HG03558 (cell line): ENCODE data around the gene WDR27.
"Not testable (repeated sequence)": the region's sequence is repeated elsewhere in the genome, so short reads cannot be mapped to it uniquely, and the experiment has no call there.

ENCODE experiments used
- ATAC-seq: cut with Tn5 transposase; IDR thresholded peaks from one replicate; pipeline ENCODE4 v1.9.1; 2021; ENCODE audit warnings: moderate number of reproducible peaks; ENCODE audit not compliant: unreplicated experiment; ENCODE audit errors: extremely low read depth

Gene WDR27

DNA sequence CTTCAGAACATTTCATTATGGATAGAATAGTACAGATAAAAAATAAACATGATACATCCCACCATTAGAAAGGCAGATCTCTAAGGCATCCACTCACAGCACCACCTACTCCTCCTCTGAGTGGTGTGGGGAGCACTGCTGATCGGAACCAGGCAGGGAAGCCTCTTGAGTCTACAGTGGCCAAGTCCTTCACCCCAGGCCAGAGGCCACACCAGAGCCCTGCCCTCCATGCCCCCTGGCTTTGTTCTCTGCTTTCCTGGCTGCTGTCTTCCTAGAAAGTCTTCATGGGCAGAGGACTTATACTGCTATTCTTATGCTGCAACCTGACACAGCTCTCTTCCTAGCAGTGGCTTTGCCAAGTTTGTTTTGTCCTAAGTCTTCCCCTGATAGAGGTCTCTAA, 246.4 kb downstream of the WDR27 start:
- no peak for ATAC-seq

DNA sequence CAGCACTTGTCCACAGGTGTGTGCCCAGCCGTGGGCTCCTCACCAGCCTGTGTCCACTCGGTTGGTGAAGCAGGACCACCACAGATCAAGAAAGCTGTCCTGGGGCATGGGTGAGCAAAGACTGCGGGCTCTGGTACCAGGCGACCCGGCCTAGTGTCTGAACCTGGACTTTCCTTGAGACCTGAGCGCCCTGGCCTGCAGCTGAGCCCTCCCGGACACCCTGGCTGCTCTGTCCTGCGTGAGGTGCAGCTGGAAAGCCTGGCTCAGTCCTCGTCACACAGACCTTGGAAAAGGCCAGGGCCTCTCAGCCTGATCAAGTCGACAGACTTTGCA, 247.0 kb downstream of the WDR27 start:
- ATAC-seq = no peak

DNA sequence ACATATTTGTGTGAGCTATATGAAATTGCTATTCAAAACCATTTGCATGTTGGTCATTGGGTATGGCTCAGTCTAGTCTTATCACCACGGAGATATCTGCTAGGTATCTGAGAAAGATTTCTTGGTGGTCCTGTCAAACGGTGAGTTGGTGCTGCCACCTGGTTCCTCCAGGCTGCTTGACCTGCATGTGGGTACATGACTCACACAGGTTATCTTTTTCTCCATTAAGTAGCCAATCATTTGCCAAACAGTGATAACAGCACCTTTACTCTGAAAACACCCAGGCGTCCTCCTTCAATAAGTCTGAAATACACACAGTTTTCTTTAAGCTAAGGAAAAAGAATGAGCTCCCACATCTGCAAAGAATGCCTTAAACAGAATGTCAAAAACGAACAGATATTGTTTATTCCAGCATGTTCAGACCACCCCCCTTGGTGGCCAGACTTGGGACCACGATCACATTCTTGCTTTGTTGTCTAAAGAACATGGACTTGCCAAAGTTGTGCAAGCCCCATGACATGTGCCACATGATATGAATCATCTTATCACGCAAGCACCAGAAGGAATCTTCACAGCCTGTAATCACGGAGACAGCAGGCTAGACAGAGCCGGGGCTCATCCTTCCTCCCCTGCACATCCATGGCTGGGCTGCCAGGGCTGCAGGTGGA, 247.5 kb downstream of the WDR27 start:
- ATAC-seq = no peak

DNA sequence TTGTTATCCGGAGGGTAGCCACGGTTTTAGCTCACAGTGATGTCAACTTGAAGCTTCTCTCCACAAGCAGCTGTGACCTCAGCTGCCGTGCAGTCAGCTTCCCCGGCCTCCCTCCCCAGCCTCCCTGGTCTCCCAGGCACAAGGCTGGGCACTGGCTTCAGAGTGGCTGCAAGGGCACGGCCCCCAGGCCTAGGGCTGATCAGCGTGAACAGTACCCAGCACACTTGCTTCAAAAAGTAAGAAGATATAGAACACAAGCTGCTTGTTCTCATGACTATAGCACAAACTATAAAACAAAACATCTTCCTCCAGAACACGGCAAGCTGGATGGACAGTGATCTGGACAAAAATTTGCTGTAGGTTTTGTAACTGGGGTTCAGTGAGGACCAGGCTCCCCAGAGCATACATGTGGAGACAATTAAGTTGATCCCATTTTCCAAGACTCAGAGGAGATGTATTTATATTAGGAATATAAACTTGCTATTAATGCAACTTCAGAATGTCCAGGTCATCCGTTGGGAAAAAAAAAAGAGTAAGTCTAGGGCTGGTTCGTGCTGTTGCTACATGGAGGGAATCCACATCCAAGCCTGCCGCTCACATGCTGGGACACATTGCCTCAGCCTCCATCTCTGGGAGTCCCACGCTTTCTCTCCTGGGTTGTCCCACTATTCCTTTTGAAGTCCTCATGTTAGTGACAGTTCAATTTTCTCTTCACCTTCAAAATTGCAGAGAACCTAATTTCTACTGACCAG, 248.8 kb downstream of the WDR27 start:
- ATAC-seq = no peak

DNA sequence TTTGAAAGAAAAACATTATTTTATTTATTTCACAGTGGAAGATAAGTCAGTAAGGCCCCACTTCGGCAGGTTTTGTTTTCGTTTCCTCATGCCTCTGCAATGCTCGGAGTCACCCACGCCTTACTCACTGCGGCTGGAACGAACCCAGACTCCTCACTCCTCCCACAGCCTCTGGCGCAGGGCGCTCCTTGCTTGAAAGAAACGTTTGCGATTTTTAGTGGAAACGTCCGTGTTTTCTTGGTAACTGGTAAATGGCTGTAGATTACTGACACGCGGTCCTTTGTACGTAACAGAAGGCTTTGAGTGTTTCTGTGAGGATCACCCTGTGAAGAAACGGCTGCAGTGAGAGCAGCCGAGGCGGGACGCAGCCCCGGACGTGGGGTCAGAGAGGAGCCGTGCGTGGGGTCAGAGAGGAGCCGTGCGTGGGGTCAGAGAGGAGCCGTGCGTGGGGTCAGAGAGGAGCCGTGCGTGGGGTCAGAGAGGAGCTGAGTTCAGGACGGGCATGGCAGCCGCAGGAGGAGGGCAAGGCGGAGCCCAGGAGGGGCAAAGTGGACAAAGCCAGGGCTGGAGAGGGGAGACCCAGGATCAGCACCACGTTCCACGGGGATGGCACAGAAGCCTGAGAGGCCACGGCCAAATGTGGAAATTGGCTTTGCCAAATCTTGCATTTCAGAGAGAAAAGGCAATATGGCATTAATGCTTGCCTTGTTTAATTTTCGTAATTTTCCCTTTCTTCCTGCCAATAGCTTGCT, 249.5 kb downstream of the WDR27 start:
- no peak for ATAC-seq

DNA sequence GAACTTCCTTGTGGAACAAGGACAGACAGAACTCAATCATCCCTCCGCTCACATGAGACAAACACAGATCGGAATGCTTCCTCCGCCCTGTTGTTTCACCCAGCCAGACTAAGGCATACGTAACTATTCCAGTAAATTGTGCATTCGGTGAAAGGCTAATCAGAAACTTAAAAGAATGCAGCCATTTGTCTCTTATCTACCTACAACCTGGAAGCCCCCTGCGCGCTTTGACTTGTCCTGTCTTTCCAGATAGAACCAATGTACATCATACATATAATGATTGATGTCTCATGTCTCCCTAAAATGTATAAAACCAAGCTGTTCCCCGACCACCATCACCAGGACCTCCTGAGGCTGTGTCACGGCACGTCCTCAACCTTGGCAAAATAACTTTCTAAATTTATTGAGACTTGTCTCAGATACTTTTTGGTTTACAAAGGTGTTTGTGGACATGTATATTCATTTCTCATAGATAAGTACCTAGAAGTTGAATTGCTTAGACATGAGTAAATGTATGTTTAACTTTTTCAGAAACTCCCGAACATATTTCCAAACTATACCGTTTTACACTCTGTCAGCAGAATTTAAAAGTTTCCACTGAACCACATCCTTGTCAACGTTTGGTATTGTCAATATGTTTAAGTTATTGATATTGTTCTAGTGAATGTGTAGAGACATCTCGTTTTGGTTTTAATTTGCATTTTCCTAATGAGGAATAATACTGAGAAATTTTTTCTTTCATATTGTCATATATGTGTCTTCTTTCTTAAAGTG, 250.6 kb downstream of the WDR27 start:
- no peak for ATAC-seq

DNA sequence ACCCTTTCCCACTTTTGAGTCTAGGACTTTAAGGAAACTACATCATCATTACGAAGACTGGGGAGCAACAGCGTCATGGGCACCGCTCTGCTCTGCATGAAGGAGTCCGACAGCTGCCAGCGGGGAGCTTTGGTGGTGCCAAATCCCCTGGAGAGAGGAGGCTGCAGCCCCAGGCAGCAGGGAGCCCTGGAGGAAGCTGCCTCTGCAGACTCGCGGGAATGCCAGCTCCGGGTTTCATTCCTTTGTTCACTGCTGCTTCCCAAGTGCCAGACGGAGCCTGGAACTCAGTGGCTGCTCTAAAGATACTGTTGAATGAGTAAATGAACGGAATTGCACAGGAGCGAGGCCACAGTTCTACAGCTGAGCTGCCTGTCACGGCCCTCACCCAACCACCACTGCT, 251.7 kb downstream of the WDR27 start:
- no peak for ATAC-seq

DNA sequence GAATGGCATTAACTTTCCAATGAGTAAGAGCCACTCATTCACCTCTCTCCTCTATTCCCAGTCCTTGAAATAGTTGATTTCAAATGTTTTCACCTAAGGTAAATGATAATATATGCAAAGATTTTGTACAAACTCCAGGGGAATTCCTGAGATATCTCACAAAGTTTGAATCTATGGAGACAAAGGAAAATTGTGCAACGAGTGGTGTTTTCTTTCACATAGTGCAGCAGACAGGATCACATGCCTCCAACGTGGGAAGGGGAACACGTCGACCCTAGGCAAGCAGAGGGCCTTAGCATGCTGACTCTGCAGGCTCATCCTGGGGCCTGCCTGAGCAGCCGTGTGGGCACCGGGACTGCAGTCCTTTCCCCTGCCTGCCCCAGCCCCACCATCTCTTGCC, 252.6 kb downstream of the WDR27 start:
- no peak for ATAC-seq

DNA sequence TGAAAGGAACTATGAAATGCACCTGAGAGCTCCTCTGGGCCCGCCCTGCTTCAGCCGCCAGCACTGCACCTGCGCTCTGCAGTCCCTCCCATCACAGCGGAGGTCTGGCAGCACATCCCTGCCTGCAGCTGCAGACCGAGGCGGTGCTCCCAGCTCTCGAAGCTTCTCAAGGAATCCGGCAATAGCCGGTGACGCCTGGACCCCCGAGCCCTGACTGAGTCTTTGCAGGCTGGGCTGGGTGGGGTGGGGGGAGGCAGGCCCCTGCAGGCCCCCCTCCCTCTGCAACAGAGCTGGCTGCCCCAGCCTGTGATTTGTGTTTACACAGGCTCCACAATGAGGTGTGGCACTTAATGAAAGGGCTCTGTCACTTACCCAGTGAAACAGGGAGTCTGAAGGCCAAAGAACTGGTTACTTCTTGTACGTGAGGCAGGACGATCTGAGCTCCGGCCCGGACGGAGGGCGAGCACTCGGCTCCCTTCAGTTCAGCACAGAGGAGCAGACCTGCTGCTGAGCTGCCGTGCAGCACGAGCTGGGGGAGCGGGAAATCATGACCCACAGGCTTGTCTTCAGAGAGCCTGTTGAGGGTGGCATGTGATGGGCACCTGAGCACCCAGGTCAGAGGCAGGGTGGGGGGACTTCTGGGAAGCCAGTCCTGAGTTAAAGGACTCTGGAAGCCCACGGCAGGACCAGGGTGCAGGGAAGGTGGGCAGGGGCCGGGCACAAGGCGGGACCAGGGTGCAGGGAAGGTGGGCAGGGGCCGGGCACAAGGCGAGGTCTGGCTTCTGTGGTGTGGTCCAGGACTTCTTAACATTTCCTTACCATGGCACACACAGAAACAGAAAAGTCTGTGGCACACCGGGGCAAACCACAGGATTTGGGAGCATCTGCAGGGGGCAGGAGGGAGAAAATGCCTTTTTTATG, 255.9 kb downstream of the WDR27 start:
- no peak for ATAC-seq

DNA sequence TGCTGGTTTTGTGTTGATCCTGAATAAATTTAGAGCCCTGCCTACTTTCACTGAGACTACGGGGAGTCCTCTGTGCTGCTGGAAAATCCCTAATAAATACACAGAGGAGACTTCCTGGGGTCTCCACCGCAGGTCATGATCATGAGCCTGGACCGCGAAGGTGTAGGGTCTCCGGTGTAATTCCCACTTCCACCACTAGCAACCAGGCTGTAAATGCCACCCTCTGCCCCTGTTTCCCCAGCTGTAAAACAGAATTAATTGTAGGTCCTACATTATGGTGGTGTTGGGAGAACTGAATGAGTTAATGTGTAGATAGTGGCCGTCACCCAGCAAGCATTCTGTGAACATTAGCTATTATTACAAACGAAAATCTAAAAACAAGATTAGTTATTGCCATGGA, 256.6 kb downstream of the WDR27 start:
- no peak for ATAC-seq

DNA sequence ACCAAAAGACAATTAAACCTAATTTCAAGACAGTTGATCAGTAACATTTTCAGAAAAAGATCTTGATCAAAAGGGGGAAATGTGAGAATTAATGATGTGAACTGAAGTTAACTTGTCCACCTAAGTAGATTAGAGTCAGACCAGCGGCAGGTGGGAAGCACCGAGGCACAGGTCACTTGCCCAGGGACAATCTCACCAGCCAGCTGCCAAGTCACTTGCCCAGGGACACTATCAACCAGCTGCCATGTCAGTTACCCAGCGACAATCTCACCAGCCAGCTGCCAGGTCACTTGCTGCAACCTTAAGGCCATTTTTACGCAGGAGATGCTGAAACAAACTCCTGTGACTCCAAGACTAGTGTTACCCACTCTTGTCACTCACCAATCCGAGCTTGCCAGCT, 260.5 kb downstream of the WDR27 start:
- ATAC-seq = no peak

DNA sequence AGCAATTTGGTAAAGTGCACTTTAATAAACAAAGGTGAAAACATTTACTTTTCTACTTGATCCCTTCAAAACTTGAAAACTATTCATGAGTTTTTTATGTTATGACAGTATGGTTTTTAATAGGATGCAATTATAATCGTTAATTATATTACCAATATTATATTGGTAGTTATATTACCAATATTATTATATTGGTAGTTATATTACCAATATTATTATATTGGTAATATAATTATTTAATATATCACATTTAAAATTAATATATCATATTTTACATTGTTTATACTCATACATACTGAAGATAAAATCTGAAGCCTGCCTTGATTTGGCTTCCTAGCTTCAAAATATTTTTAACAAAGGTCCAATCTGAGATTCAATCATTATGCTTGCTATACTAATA, 262.1 kb downstream of the WDR27 start:
- no peak for ATAC-seq

DNA sequence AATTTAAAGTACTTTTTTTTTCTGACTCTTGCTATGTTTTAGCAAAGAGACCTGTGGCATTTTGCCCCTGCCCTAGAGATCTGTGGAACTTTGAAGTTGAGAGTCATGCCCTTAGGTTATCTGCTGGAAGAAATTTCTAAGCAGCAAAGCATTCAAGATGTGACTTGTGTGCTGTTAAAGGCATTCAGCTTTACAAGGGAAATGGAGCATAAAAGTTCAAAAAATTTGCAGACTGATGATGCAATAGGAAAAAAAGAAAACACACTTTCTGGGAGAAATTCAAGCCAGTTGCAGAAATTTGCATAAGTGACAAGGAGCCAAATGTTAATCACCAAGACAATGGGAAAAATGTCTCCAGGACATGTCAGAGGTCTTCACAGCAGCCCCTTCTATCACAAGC, 267.3 kb downstream of the WDR27 start:
- ATAC-seq = not testable (repeated sequence)

DNA sequence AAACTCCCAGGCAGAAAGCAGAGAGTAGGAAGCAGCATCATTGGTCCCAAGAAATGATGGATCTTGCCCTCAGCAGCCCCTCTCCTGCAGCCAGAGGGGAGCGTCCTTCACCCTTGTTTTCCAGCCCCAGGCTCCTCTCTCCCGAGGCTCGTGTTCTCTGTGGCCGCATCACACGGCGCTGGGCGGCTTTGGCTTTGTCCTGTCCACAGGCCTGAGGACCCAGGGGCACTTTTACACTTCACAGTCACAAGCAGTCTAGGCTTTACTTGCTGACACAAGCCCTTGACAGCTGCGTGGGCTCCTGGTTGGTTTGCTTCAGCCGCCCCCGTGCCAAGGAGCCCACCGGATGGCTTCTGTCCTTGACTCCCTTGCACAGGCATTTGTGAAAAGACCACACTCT, 272.8 kb downstream of the WDR27 start:
- no peak for ATAC-seq

DNA sequence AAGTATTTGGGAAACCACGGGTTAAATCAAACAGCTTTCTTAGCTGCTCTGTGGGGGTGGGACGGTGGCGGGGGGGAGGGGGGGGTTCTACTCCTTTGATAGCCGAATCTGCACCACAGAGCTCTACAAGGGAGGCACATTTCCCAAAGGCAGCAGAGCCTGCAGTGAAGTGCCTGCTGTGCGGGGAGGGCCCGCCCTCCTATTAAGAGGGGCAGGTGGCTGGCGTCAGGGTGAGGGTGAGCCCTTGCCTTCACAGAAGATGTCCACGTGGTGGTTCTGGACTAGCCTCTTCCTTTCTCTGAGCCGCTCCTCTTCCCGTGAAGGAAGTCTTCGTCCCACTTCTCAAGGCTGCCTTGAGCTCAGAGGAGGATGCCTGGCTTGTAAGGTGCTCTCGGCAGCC, 273.3 kb downstream of the WDR27 start:
- no peak for ATAC-seq

DNA sequence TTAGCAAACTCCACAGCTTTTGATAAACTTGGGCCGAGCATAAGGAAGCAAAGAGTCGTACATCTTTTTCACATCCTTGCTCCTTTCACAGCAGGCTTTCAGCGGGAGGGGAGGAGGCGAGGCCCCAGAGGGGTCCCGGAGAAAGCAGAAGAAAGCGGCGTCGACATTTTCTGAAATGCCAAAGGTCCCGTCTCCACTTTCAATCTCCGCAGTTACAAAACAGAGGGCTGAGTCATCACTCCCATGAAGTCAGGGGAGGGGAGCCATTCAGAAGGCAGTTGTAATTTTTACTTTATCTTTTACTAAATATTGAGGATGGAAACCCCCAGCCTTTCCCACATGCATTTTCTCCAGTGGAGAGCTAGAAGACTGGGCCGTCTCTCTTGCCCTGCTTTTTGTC, 274.0 kb downstream of the WDR27 start:
- ATAC-seq = no peak

DNA sequence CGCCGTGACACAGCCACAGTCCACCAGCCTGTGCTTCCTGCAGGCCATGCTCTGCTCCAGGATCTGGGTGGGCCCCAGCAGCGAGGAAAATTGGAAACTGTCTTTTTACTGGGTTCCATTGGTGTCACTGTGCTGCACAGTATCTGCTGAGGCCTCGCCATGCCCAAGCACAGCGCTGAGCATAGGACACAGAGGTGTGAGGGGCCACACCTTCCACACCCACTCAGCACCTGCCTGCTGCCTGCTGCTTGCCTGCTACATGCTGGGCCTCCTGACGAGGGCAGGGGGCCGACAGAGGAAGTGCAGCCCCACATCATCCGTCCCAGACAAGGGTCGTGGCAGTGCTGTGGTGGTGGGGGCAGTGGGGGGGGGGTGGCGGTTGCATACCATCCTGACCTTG, 275.2 kb downstream of the WDR27 start:
- no peak for ATAC-seq

DNA sequence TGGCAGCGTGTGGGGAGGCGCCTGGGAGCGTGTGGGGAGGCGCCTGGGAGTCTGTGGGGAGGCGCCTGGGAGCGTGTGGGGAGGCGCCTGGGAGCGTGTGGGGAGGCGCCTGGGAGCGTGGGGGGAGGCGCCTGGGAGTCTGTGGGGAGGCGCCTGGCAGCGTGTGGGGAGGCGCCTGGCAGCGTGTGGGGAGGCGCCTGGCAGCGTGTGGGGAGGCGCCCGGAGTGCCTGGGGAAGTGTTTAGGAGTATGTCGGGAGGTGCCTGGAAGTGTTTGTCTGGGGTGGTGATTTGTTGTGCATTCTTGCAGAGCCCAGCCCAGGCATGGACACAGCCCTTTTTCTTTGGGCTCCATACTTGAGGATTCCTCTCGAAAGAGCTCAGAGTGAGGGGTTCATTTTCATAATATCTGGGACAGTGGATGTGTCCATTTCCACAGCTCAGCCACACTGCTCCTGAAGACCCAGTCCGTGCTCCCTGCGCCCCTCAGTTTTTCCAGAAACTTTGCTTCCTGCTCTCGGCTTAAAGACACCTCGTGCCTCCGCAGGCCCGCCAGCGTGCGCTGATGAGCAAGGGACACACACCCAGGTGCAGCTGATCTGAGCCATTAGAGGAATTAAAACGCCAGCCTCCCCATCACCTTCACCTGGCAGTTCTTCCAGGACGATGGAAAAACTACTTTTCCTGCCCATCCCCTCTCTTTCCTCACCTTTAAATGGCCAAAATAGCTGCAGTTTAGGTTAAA, 276.0 kb downstream of the WDR27 start:
- ATAC-seq = no peak

DNA sequence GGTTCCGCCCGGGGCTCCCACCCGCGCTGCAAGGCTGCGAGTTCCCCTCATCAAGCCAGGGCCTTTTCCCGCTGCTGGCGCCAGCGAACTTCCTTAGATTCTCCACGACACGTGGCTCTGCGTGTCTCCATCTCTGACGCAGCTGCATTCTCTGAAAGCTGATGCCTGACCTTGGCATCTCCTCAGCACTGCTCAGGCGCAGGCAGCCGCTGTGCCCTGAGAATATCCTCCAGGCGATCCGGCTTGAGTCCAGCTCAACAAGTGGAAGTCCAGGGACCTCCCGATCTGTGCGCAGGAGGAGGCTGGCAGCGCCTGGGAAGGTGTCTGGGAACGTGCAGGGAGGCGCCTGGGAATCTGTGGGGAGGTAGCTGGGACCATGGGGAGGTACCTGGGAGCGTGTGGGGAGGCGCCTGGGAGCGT, 277.0 kb downstream of the WDR27 start:
- no peak for ATAC-seq
